HG03039 (cell line): ENCODE results near the gene DNER.
"Not testable (repeated sequence)": the region's sequence is repeated elsewhere in the genome, so short reads cannot be mapped to it uniquely, and the experiment has no call there.

Source experiments
- ATAC-seq: cut with Tn5 transposase; IDR thresholded peaks from one replicate; pipeline ENCODE4 v1.9.1; 2021; ENCODE audit warnings: mild to moderate bottlenecking, moderate library complexity; ENCODE audit not compliant: unreplicated experiment

The DNER gene

DNA sequence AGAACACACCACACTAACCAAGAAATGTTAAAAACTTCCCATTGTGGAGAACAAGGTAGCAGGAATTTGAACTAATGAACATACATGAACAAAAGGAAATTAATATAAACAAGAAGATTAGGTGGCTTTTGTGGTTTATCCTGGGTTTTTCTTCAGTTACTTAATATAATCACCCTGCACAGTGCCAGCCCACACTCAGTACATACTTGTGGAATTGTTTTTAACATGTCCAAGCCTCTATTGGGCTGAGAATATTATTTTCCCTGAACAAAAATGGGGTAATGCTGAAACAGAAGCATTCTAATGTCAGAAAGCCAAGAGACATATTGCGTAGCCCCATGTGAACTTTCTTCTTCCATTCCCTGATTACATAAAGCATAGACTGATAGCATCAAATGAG lies 202.8 kb downstream of the DNER start:
- no peak for ATAC-seq

DNA sequence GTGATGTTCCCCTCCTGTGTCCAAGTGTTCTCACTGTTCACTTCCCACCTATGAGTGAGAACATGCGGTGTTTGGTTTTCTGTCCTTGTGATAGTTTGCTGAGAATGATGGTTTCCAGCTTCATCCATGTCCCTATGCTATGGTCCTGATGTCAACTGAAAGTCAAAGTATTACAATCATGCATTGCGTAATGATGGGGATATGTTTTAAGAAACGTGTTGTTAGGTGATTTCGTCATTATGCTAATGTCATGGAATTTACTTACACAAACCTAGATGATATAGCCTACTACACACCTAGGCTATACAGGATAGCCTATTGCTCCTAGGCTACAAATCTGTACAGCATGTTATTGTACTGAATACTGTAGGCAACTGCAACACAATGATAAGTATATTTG lies 207.7 kb downstream of the DNER start:
- not testable (repeated sequence) for ATAC-seq

DNA sequence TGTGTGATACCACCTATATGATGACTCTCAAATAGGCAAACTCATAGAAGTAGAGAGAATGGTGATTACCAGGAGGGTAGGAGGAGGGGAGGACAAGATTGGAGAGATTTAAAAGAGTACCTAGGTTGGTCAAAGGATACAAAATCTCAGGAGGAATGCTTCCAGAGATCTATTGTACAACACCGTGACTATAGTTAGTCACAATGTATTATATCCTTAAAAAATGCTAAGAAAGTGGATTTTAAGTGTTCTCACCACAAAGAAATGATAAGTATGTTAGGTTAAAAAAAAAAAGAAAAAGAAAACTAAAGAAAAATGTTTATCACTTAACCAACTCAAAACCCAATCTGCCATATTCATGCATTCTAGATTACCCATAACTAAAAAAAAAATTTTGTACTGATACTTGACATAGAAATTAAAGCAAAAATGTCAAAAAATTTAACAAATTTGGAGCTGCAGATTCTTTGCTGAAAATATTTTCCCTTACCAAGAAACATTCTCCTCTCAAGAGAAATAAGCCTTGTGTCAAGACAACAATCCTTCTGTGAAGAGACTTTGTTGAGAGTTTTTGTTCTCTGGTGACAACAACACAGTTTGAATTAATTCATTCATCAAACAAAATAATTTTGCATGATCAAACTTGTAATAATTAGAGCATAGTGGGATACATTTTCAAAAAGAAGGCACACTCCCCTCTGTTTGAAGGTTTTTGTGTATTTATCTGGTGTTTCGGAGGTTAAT lies 213.1 kb downstream of the DNER start:
- ATAC-seq, result no peak

DNA sequence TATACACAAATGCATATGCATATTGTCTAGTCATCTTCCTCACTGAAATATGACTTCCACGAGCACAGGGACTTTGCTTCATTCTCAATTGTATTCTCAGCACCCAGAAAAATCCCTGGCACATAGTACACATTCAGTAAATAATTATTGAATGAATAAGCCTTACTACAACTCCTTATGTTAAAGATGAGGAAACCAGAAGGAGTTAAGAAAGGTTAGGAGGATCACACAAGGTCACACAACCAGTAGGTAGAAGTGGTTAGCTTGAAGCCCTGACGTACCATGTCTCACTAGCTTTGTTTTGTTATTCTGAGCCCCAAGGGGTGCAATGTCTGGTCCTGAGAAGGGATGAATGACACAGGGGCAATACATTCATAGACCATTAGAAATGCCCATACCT lies 222.3 kb downstream of the DNER start:
- no peak for ATAC-seq

DNA sequence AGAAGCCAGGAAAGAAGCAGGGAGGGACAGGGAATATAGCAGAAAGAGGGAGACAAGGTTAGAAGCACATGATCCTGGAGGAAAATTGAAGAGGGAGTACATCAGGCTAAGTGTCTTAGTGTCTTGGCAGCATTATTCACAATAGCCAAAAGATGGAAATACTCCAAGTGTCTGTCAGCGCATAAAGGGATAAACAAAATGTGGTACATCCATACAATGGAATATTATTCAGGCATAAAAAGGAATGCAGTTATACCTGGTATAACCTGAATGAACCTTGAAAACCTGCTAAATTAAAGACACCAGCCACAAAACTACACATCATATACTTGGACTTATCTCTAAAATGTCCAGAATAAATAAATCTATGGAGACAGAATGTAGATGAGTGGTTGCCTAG lies 224.2 kb downstream of the DNER start:
- ATAC-seq, result no peak

DNA sequence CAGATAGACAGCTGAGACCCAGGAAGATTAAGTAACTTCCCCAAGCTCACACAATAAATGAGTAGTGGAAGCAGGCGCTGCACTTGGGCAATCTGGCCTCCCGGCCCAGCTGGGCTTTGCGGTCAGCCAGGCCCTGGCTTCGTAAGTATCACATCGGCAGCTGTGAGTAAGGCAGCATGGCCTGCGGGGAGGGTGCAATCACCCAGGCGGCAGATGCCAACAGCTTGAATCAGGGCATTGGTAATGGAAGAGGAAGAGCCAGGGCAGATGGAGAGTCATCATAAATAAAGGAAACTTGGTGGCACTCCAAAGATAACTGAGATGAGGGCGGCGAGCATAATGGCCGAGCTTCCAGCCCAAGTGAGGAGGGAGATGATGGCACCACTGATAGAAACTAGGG lies 225.3 kb downstream of the DNER start:
- no peak for ATAC-seq

DNA sequence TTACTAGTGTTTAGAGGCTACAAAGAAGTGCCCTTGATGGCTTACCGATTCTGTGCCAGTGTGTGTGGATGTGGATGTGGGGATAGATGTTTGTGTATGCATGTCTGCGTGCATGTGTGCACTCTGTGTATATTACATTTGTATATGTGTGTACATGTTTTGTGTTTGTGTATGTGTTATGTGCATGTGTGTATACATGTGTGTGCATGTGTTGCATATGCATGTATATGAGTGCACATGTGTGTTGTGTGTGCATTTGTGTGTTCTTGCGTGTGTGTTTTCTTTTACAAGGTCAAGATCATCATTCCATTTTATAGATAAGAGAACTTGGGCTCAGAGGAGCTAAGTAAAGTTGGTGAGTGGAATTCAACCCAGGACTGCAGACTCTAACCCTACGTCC lies 226.1 kb downstream of the DNER start:
- ATAC-seq, result no peak

DNA sequence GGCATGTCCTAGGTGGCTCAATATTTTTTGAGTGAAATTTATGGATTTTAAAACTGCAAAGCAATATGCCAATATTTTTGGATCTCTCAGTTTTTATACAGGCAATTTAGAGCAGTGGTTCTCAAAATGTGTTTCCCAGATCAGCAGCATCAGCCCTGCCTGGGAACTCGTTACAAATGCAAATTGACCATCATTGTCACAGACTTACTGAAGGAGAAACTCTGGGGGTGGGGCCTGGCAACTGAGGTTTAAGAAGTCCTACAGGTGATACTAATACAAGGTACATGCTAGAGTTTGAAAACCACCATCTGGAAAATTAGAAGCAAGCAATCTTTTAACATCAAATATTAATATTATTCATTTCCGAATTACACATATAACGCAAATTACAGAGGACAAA lies 227.7 kb downstream of the DNER start:
- no peak for ATAC-seq

DNA sequence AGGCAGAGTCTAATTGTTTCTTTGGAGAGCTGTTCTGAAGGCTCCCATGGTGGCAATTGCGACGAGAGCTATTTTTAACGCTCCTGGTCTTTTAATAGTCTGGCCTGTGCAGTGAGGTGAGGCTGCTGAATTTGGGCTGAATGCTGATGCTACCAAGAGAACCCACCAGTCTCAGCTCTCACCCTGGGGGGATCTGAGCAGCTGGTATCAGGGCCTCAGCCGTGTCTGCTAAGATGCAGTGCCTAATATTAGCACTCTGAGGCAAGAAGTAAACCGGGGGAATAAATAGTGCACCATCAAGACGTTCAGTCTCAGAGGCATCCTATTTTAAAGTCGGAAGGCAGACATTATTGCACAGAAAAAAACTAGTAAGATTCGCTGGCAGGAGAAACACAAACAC lies 228.5 kb downstream of the DNER start:
- no peak for ATAC-seq

DNA sequence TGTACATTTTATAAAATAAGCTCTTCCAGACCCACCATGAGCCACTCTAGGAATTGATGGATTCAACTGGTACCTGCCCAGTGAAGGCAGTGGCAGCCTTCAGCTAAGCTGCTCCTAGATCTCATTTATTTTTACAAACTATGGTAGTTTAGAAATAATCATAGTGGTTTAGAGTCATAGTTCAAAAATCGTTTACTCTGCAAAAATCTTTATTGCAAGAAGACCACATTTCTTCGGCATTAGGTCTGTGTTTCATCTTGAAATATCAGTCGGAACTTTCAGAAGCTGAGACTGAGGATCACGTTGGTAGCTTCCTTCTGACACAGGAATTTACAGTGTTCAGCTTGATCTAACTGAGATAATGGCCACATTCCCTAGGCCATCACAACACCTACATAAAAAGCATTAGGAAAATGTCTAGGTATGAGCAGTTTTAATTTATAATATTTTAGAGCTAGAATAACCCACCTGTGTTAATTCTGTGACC lies 237.0 kb downstream of the DNER start:
- ATAC-seq, result no peak

DNA sequence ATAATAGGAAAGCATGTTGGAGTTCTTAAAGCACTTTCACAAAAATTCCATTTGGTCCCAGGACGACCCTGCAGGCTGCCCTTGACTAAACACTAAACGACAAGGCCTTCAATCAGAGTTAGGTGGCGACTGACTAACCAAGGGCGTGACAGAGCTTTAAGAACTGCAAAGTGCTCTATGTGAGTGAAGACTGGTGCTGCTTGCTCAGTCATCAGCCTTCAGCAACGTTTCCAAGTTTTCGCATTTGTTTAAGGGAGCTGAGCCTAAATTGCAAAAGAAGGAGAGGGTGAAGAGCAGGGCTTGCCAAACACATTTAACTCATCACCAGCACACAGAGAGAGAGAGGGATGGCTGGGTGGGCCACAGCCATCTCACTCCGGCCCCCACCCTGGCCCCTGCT lies 238.6 kb downstream of the DNER start:
- no peak for ATAC-seq

DNA sequence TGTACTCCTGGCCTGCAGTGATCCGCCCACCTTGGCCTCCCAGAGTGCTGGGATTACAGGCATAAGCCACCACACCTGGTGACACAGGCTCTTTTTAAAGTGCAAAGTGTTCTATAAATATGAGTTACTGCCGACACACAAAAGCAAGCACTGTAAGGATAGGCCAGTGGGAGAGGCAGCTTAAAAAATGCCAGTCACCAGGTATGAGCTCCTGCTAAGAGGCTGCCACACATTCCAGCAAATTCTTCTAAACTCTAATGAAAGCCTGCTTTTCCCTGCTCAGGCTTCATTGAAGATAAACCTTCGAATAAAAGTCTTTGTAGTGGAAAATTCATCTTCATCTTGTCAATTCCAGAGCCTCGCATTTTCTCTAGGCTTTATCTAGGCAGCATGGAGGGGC lies 240.2 kb downstream of the DNER start:
- ATAC-seq, result no peak

DNA sequence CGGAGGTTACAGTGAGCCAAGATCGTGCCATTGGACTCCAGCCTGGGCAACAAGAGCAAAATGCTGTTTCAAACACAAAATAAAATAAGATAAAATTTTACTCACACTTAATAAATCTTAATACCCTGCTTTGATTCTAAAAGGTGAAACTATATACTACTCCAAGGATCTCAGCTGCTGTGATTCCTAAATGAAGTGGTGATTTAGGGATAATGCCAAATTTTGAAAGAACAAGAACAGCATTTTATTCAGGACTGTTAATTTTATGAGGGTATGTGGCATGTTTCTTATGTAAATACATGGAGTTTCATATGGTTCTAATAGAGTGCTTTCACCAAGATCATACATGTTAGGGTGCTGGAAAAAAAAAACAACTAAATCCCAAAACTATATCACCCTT lies 243.6 kb downstream of the DNER start:
- no peak for ATAC-seq

DNA sequence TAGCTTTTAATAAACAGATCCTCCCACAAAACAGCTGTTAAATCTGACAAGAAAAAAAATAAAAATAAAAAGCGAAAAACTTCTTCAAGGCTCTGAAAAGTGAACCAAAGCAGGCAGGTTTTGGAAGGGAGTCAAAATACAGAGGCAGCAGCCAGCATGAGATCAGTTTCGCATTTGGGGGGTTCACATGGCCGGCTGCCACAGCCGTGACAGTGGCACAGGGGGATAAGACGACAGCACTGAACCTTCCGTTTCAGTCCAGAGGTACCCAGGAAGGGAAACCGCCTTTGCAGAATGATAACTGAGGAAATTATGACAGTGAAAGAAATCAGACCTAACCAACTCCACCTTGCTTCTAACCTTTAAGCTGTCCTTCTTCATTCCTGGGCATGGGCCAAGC lies 246.6 kb downstream of the DNER start:
- no peak for ATAC-seq

DNA sequence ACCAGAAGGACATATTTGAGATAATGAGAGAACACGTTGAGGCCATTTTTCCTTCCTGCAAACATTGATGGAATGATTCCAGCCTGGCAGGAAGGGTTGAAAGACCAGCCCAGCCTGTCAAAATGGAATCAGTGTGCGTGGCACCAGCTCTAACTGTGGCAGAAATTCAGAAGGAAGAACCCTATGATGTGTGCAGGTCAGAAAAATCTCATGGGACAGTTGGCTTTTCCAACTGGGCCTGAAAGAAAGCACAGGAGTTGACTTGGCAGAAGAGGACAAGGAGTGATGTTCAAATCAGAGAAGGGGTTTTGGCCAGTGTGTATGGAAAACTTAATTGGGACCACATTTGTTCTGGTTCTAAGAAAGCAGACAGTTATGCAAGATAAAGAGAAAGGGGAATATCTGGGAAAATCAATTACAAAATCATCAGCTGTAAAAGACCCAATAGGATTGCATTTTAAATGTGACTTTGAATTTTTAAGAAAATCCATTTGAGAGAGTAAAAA lies 250.5 kb downstream of the DNER start:
- no peak for ATAC-seq

DNA sequence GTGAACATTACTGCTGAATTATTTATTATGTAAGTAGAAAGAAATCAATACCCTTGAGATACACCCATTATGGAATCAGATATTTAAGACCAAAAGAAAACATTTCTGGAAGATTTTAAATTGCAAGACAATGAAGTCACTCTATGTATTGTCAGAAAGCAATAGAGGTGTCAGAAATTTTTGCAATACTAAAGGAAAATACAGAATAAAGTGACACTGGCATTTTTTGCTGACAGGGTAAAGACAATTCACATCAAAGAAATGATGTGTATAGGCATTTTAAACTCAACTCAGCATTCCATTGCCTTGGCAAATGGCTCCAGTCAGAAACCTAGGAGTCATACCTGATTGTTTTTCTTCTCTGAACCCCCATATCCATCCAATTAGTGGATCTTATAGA lies 252.2 kb downstream of the DNER start:
- no peak for ATAC-seq

DNA sequence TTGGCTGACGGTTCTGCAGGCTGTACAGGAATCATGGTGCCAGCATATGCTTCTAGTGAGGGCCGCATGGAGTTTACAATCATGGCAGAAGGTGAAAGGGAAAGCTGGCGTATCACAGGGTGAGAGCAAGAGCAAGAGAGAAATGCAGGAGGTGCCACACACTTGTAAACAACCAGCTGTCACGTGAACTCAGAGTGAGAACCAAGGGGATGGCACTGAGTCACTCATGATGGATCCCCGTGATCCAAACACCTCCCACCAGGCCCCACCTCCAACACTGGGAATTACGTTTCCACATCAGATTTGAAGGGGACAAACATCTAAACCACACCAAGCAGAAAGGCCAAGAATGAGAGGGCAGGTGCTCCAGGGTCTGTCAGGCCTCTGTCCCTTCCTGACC lies 258.3 kb downstream of the DNER start:
- ATAC-seq, result no peak

DNA sequence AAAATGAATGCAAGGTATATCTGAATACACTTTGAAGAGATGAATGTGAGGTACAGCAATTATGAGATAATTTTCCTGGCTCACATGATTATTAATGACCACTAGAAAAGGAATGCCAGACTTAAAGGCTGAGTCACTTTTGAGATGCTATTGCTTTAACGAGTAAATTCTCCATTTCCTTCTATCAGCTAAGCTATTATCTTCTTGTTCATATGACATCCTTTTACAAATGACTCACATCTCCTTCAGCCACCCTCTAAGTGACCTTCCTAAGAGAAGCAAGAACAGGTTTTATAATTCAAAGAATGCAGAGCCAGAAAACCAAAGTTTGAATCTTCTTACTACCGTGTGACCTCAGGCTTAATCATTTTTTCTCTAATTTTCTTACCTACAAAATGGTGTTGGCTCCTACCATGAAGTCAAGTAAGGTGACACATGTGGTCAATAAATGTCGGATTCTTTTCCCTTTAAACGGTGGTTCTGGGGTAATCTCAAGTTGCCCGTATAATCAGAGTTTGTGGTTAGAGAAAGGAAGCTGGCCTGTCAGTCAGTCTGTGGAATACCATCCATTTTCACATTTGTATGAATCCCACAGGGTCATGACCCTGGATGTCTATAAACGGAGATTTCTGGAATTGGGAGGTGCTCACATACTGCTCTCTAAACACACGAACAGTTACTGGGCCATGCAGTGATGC lies 259.3 kb downstream of the DNER start:
- ATAC-seq, result no peak

DNA sequence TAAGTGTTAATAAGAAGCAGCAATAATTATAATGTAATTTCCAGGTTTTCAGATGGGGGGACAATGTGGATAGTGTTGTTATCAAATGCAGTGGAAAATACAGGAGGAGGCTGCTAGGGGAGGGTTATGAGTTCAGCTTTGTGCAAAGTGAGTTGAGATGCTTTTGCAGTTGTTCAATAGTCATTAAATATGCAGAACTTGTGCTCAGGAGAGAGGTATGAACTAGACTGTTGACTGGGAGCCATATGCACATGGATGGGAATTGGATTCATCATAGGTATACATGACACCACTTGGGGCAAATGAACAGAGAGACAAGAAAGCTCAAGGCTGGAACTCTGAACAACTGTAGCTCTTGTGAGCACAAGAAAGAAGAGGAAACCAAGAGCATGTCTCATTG lies 261.1 kb downstream of the DNER start:
- no peak for ATAC-seq

DNA sequence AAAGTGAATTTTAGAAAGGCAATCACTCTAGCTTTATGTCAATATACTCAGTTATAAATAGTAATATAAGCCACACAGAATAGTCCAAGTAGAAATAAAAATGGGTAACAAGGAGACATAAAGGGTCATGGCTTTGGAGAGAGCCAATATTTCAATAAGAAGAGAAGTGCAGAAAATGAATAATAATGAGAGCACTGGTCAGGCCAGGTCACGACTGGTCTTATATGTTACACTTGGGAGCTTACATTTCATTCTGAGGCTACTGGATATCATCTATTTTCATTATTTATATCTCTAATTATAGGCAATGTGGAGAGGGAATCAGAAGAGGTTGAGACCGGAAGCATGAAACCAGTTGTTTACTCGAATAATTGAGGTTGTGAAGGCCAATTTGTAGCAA lies 262.5 kb downstream of the DNER start:
- ATAC-seq, result no peak

DNA sequence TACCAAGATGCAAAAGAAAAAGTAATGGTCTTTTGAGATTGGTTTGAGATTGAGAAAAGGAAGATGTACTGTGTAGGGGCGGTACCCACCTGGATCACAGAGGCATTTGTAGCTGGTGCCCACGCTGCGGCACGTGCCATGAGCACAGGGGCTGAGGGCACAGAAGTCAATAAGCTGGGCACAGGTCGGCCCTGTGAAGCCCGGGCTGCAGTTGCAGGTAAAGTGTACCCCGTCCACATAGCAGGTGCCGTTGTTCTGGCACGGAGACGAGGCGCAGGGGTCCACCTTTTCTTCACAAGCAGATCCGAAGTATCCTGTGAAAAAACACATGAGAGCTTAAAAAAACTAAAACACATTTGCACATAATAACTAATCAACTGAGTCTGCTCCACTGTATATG lies 267.1 kb downstream of the DNER start:
- no peak for ATAC-seq

DNA sequence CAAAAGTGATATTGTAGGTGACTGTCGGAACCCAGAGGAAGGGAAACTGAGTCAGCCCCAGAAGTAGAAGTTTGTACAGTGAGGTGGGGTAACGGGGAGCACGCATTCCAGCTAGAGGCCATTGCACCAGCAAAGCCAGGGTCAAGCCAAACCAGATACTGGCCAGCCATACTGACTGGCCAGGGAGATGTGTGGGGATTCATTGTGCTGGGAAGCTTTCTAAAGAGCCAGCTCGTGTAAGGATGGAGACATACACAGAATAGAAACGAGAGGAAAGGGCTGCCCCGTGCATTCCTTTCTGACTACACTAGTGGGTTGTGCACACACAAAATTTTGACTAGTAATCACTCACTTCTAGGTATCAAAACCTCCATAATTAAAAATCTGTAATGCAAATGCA lies 268.0 kb downstream of the DNER start:
- no peak for ATAC-seq
